Renal cortex interstitium (tissue), 11 donors: ENCODE measurements around the gene SPSB3. TPM values are rescaled to one million over a fixed set of nuclear protein-coding genes. Genes with fewer than 3 reads are reported as not detected.

Source experiments
- DNase-seq, 11 donors: peaks; one replicate each; pipeline ENCODE4 v3.0.0-alpha.2; 2013; ENCODE audit warnings: low read depth in 9 of 11, low spot score in 4 of 11; ENCODE audit errors: extremely low read depth in 1 of 11
- polyA plus RNA-seq, 3 donors: library from polyadenylated mRNA; unstranded; fragments of 120-200 nt; gene quantifications; one replicate each; pipeline ENCODE4 v1.2.1, GENCODE V29; 2013; ENCODE audit not compliant: insufficient read length in 3 of 3

The SPSB3 gene
- polyA plus RNA-seq, 3 donors: 28.2 to 49.1 (median 46.0) TPM

DNA sequence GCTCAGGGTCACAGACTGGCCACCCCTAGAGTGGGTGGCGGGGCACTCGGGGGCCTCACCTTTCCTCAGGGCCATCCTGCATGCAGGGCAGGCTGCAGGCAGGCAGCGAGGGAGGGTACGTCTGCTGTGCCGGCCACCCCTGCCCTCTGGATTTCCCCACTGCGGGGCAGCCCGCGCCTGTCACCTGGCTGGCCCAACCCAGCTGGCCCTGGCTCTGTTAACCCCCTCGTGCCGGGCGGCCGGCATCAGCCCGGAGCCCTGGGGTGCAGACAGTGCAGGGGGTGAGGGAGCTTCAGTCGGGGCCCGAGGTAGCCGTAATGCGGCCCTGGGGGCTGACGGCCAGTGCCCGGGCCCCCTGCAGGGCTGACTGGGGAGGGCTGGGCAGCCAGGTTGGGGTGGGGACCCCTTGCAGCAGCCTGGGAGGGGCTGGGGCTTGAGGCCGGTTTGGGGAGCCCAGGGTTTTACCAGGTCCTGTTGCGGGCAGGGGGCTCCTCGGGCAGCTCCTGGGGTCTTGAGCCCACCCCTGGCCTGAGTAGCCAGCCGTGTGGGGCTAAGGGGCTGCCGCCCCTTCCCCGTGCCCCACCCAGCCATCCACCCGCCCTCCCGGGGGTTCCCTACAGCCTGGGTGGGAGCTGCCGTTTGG, 11.3 kb upstream of the SPSB3 start, which contains the start of gene IGFALS:
IGFALS (minus strand) TSS at position 128 of the 643 bp plus-strand sequence; CDS start at position 75, 53 bp downstream.
- DNase-seq: no peak

GRCh38 chr16:1792836-1793577, 10.6 kb upstream of the SPSB3 start:
- no peak for DNase-seq

DNA sequence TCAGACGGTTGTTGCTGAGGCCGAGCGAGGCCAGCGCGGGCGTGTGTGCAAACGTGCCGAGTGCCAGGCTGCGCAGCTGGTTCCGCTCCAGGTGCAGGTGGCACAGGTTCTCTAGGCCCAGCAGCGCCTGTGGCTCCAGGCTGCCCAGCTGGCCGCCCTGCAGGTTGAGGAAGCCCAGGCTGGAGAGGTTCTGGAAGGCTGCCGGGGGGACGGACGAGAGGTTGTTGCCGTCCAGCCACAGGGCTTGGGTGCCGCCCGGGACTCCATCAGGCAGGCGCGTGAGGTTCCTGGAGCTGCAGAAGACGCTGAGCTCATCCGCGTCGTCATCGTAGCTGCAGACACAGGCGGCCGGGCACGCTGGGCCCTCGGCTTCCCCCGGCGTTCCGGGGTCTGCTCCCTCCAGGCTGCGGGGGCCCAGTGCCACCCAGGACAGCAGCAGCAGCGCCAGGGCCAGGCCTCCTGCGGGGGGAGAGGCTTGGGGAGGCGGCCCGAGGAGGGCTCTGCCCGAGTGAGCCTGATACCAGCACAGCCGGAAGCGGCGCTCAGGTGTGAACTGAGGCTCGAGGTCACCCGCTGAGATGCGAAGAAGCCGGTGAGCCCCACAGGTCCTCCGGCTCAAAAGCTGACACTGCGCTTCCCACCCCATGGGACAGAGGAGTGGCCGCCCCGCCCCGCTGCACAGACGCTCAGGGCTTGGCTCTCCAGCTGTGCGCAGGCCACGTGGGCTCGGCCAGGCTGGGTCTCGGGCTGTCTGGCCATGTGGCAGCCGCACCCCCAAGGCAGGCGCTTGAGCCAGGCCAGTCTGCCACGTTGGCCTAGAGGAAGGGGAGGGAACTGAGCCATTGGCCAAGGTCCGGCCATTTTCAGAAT, 9.8 kb upstream of the SPSB3 start:
- no peak for DNase-seq

- no peak for DNase-seq
Measured at GRCh38 chr16:1791256-1791942, 9.0 kb upstream of the SPSB3 start.

DNA sequence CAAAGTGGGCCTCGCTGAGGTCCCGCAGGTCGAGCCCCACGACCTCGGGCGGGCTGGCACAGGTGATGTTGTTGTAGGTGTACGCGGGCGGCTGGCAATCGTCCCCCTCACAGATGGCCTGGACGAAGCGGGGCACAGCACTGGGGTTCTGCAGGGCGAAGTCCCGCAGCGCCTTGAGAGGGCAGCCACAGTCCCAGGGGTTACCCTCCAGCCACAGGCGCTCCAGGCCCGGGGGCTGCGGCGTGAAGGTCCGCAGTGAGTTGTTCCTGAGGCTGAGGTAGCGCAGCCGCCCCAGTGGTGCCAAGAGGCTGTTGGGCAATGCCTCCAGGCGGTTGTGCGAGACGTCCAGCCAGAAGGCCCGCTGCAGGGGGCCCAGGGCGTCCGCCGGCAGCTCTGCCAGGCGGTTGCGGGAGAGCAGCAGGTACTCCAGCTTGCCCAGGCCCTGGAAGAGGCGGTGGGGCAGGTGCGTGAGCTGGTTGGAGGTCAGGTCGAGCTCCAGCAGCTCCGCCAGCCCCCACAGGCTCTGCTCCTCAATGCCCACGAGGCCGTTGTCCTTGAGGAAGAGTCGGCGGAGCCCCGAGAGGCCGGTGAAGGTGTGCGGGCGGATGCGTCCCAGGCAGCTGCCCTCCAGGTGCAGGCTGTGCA, 8.4 kb upstream of the SPSB3 start:
- DNase-seq: no peak

DNA sequence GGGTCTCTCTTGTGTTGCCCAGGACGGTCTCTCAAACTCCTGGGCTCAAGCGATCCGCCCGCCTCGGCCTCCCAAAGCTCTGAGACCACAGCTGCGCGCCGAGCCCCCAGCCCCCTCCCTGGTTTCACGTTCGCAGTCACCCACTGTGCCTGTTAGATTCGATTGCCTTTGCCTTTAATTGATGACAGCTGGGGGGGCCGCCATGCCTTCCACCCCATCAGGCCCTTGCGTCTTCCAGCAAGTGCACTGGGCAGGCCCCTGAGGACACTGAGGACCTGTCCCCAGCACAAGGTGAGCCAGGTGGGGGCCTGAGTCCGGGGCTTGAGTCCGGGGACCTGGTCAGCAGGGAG, 7.9 kb upstream of the SPSB3 start:
- no peak for DNase-seq

- DNase-seq: no peak
Measured at GRCh38 chr16:1789643-1790045, 7.3 kb upstream of the SPSB3 start.

GRCh38 chr16:1788708-1789100, 6.3 kb upstream of the SPSB3 start:
- no peak for DNase-seq

DNA sequence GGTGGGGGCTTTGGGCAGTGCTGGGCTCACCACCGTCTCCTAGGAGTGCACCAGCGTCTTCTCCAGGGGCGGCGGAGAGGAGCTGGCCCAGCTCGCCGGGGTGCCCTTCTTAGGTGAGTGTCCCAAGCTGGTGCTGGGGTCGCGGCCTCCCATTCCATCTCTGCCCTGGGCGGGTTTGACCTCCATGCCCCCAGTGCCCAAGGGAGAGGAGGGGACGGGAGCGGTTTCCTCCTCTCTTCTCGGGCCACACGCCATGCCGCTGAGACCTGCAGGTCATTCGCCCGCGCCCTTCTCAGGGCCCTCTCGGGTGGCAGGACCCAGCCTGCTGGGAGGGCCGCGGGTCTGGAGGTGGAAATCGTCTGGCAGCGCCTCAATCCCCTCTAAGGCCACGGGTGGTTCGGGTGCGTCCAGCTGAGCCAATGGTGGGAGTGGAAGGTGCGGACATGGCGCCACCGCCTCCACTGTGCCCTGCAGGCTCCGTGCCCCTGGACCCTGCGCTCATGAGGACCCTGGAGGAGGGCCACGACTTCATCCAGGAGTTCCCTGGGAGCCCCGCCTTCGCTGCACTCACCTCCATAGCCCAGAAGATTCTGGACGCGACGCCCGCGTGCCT, 5.8 kb upstream of the SPSB3 start:
- DNase-seq: no peak

GRCh38 chr16:1787322-1788094, 5.1 kb upstream of the SPSB3 start:
- no peak for DNase-seq

- DNase-seq: no peak
Measured at GRCh38 chr16:1787056-1787321, 4.6 kb upstream of the SPSB3 start.

DNA sequence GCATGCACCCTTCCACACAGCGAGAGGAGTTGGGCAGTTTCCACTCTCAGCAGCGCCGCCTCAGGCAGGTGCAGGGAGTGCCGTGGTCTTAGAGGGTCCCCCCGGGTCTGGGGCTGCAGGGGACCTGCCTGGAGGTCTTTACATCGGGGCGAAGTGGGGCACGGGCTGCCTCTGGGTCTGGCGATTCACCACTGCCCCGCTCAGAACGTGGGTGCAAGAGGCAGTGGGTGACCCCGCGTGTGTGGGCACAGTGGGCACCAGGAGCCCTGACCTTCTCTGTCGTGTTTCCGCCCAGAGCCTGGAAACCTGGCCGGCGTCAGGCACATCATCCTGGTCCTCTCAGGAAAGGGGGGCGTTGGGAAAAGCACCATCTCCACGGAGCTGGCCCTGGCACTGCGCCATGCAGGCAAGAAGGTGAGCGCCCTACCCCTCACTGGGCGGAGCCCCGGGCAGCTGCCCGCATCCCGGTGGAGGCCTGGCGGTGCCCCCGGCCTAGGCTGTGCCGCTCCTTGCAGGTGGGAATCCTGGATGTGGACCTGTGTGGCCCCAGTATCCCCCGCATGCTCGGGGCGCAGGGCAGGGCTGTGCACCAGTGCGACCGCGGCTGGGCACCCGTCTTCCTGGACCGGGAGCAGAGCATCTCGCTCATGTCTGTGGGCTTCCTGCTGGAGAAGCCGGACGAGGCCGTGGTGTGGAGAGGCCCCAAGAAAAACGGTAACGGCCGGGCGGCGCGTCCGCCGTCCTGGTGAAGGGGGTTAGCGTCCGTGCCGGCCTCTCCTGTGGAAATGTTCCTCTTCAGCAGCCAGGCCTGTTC, 4.1 kb upstream of the SPSB3 start:
- no peak for DNase-seq

DNA sequence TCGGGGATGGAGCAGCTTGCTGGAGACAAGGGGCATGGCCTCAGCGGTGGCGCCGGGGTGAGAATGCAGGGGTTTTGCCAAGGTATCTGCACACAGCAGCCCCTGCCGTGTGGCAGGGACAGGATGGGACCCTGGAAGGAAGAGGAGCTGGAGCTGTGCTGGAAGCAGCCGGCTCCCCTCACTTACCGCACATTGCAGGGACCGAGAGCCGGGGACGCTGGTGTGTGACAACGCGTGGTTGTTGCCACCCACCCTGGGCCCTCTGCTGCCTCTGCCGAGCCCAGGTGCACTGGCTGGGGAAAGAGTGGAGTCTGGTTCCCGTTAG, 3.4 kb upstream of the SPSB3 start:
- no peak for DNase-seq

GRCh38 chr16:1784977-1785845, 2.8 kb upstream of the SPSB3 start:
- DNase-seq: no peak

- DNase-seq: no peak
Measured at GRCh38 chr16:1781758-1782407, 488 bp downstream of the SPSB3 start.

- DNase-seq: no peak
Measured at GRCh38 chr16:1781254-1781653, 1.1 kb downstream of the SPSB3 start.
